NB4 (cell line): ENCODE data around the gene DGLUCY.

Source experiments
- CTCF ChIP-seq: IDR thresholded peaks from one replicate; pipeline ENCODE4 v1.5.1; 2012; ENCODE audit warnings: low read depth, low read length
- TF ChIP-seq, protein P1 (sequence below): IDR thresholded peaks from 2 replicates; pipeline ENCODE4 v1.6.1; 2011; ENCODE audit warnings: low read depth, low read length

DNA sequence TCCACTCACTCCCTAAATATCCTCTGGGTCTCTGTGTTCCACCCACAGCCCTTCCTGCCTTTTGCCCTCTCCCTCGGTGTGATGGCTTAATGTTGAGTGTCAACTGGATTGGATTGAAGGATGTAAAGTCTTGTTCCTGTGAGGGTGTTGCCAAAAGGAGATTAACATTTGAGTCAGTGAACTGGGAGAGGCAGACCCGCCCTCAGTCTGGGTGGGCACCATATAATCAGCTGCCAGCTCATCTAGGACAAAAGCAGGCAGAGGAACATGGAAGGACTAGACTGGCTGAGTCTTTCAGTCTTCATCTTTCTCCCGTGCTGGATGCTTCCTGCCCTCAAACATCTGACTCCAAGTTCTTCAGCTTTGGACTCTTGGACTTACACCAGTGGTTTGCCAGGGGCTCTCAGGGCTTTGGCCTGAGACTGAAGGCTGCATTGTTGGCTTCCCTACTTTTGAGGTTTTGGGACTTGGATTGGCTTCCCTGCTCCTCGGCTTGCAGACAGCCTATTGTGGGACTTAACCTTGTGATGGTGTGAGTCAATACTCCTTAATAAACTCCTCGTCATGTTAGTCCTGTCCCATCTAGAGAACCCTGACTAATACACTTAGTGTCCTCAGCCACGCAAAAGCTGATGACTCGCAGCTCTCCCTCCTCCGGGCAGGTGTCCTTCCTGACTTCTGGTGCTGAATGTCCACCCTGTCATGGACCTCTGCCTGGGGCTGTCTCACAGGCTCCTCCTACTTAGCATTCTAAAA is 5.9 kb downstream of the DGLUCY start:
- no peak for TF ChIP-seq CTCF
- TF ChIP-seq, protein P1, sequence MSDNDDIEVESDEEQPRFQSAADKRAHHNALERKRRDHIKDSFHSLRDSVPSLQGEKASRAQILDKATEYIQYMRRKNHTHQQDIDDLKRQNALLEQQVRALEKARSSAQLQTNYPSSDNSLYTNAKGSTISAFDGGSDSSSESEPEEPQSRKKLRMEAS, result no peak
